Testis (tissue), 3 donors: ENCODE data around the gene LAMB4. TPM values are rescaled to one million over a fixed set of nuclear protein-coding genes. Genes with fewer than 3 reads are reported as not detected.

Experiments used
- DNase-seq: peaks from one replicate; pipeline ENCODE4 v3.0.0-alpha.2; 2019
- H3K27ac ChIP-seq, 2 donors: fragments of 200-600 bp; sonication (generic); one replicate each; pipeline ENCODE4 v1.5.1; 2019
- H3K27me3 ChIP-seq: fragments of 200-600 bp; sonication (generic); one replicate; pipeline ENCODE4 v1.5.1; 2019
- H3K36me3 ChIP-seq: fragments of 200-600 bp; sonication (generic); one replicate; pipeline ENCODE4 v1.5.1; 2017; ENCODE audit warnings: low read depth; ENCODE audit errors: missing control alignments
- H3K4me1 ChIP-seq: fragments of 200-600 bp; sonication (generic); one replicate; pipeline ENCODE4 v1.5.1; 2019
- H3K4me3 ChIP-seq, 2 donors: fragments of 200-600 bp; sonication (generic); one replicate each; pipeline ENCODE4 v1.5.1; 2017 to 2019
- H3K9me3 ChIP-seq: fragments of 200-600 bp; sonication (generic); one replicate; pipeline ENCODE4 v1.5.1; 2017
- POLR2A ChIP-seq: fragments of 450-650 bp; IDR thresholded peaks from one replicate; pipeline ENCODE4 v1.6.1; 2017; ENCODE audit warnings: antibody characterized with exemption, mild to moderate bottlenecking, moderate library complexity
- WGBS, 2 donors: methylation state at CpG; one replicate each; pipeline ENCODE4 v1.1.5; 2018; 5-methylcytosine and 5-hydroxymethylcytosine counted together
- intact Hi-C: fragments of 100-400 bp; cut with DNase I; formaldehyde crosslinking; loops from one replicate; pipeline ENCODE4 v1.15.1; 2023; ENCODE audit warnings: low total_unique reads
- polyA plus RNA-seq: library from polyadenylated mRNA; stranded (reverse); fragments of 350-450 nt; fragmentation: Illumina TruSeq; extraction: RNeasy Lipid Tissue Mini Kit (QIAGEN cat#74804); gene quantifications from one replicate; pipeline ENCODE4 v1.2.3, GENCODE V29; 2014; ENCODE audit warnings: low read depth, low replicate concordance; ENCODE audit not compliant: insufficient read depth
- total RNA-seq, 2 donors: library from RNA; depleted of rRNA; stranded (reverse); fragments of >200 nt; gene quantifications; one replicate each; pipeline ENCODE4 v1.2.3, GENCODE V29; 2016
- TF ChIP-seq, protein P1 (sequence below), 3 experiments: fragments of 450-650 bp in 2 of 3; fragments of 200-600 bp in 1 of 3; sonication (generic) in 1 of 3; IDR thresholded peaks; one replicate each; pipeline ENCODE4 v1.5.1; 2016 to 2019; ENCODE audit warnings: antibody characterized with exemption in 3 of 3, mild to moderate bottlenecking in 2 of 3, moderate library complexity in 1 of 3

The LAMB4 gene
- total and polyA plus RNA-seq, 3 donors from 2014 or later: 2.8 to 3.1 (median 3.0) TPM

DNA sequence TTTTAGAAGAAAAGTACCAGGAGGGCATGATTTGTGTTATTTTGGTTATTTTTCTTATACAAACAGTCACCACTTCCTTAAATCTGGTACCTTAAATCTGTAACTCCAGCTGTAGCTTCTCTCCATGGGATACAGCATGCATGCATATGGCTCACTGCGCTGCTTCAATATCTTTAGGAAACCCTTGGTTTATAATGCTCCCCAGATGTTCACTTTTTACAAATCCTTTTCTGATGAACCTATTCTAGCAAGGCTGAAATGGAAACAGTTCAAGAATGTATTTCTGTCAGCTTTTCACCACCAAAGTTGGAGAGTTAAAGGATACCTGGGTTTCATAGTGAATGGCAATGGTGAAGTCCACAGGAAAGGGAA is 50.9 kb downstream of the LAMB4 start:
- Histone ChIP-seq H3K36me3 (no peaks in the 10 kb centered on the region), H3K27me3 (no peaks in the 10 kb centered on the region), H3K27ac (no peak overlapping the region), H3K4me3 (no peak overlapping the region), H3K9me3 (no peaks in the 10 kb centered on the region), H3K4me1 (no peaks in the 10 kb centered on the region)
- 96 to 100% methylated on average over 1 of the region's 1 CpG for WGBS, 2 donors
- TF ChIP-seq, protein P1, sequence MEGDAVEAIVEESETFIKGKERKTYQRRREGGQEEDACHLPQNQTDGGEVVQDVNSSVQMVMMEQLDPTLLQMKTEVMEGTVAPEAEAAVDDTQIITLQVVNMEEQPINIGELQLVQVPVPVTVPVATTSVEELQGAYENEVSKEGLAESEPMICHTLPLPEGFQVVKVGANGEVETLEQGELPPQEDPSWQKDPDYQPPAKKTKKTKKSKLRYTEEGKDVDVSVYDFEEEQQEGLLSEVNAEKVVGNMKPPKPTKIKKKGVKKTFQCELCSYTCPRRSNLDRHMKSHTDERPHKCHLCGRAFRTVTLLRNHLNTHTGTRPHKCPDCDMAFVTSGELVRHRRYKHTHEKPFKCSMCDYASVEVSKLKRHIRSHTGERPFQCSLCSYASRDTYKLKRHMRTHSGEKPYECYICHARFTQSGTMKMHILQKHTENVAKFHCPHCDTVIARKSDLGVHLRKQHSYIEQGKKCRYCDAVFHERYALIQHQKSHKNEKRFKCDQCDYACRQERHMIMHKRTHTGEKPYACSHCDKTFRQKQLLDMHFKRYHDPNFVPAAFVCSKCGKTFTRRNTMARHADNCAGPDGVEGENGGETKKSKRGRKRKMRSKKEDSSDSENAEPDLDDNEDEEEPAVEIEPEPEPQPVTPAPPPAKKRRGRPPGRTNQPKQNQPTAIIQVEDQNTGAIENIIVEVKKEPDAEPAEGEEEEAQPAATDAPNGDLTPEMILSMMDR (IDR thresholded peaks at IDR 0.05): no peak
- TF ChIP-seq POLR2A: no peak
- intact Hi-C loops: no loop called here
- DNase-seq: no peak

DNA sequence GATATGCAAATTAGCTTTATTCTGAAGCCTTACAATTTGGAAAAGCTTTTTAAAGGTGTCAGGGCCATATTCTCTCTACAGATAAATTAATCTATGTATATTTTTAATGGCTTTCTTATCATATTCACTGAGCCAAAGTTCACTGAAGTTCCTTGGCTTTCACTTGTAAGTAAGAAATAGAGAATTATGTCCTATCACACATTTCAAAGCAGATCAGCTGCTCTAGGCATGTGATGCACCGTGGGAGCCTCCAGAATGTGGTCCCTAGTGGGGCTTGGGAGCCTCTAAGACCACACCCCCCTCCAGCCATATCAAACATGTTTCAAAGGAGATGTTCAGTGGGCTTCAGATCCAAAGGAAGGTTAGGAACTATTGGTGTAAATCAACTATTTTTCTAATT is 51.5 kb downstream of the LAMB4 start:
- Histone ChIP-seq H3K27ac (no peak overlapping the region), H3K27me3 (no peaks in the 10 kb centered on the region), H3K9me3 (no peaks in the 10 kb centered on the region), H3K4me3 (no peak overlapping the region), H3K36me3 (no peaks in the 10 kb centered on the region), H3K4me1 (no peaks in the 10 kb centered on the region)
- DNase-seq: no peak
- intact Hi-C loops: no loop called here
- TF ChIP-seq POLR2A: no peak
- TF ChIP-seq, protein P1 (IDR thresholded peaks at IDR 0.05): no peak
- 58 to 86% methylated on average over 1 of the region's 1 CpG for WGBS, 2 donors

DNA sequence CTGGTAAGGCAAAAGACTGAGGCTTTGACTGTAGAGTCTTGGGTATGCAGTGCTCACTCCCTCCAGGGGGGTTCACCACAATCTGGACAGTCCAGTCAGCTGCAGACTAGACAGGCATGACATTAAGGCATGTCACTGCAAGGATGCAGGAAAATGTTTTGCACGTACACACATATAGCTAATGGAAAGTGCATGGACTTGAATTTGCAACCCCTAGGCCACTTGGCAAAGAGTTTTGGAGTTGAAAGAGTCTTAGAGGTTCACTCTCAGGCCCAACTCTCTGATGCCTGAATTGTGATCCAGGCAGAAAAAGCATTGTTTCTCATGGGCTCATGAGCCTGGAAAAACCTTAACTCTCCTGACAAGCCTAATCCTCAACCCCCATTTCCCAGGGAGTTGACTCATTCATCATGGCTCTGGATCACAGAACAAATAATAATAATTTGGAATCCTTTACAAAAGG is 51.9 kb downstream of the LAMB4 start:
- H3K27me3 ChIP-seq: no peaks in the 10 kb centered on the region
- no peaks in the 10 kb centered on the region for H3K4me1 ChIP-seq
- no peak overlapping the region for H3K27ac ChIP-seq
- H3K4me3 ChIP-seq: no peak overlapping the region
- H3K36me3 ChIP-seq: no peaks in the 10 kb centered on the region
- no peak for DNase-seq
- 78 to 100% methylated on average over 1 of the region's 1 CpG for WGBS, 2 donors
- TF ChIP-seq POLR2A: no peak
- TF ChIP-seq, protein P1 (IDR thresholded peaks at IDR 0.05): no peak
- no peaks in the 10 kb centered on the region for H3K9me3 ChIP-seq
- intact Hi-C loops: no loop called here

DNA sequence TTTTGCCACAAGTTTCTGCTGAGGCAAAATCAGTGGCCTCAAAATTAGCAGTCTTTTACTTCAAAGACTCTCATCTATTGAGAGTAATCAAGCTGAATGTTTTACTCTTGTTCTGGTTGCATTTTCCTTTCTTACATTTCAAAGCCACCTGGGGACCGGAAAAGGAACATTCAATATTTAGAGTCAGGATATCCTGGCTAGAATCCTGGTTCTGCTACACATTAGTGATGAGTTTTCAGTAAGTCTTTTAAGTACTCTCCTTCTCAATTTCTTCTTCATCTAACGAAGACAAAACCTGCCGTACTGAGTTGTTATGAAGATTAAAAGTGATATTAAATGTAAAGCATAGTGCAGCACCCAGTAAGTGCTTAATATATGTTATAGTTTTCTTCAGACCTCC is 52.5 kb downstream of the LAMB4 start:
- intact Hi-C loops: no loop called here
- no peaks in the 10 kb centered on the region for H3K4me1 ChIP-seq
- no peaks in the 10 kb centered on the region for H3K27me3 ChIP-seq

DNA sequence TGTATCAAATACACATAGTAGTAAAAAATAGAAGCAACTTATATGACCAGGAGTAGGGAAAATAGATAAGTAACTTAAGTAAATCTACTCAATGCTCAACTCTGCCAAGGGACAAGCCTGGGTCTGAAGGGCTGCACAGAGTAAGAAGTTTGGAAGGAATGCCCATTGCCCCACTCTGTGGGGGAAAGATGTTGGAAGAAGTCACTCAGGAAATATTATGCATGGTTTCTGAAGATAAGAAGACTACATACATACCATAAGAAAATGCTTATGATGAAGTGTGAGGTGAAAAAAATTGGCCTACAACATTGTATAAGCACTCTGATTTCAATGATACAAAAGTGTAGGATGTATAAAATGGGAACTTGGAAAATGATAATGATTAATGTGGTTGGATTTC is 54.0 kb downstream of the LAMB4 start:
- TF ChIP-seq POLR2A: no peak
- TF ChIP-seq, protein P1 (IDR thresholded peaks at IDR 0.05): no peak
- intact Hi-C loops: no loop called here
- no peak for DNase-seq
- H3K9me3 ChIP-seq: no peaks in the 10 kb centered on the region
- H3K36me3 ChIP-seq: no peaks in the 10 kb centered on the region
- no peaks in the 10 kb centered on the region for H3K27me3 ChIP-seq
- H3K4me3 ChIP-seq: no peak overlapping the region
- no peaks in the 10 kb centered on the region for H3K4me1 ChIP-seq
- no peak overlapping the region for H3K27ac ChIP-seq

More for the DNA sequence above, 52.5 kb downstream of the LAMB4 start:
- 82 to 83% methylated on average over 3 of the region's 3 CpGs for WGBS, 2 donors
- no peaks in the 10 kb centered on the region for H3K9me3 ChIP-seq
- TF ChIP-seq POLR2A: no peak
- TF ChIP-seq, protein P1 (IDR thresholded peaks at IDR 0.05): no peak
- no peak for DNase-seq
- H3K36me3 ChIP-seq: no peaks in the 10 kb centered on the region
- no peak overlapping the region for H3K27ac ChIP-seq
- H3K4me3 ChIP-seq: no peak overlapping the region
